ENCODE data around the gene FMO1.

Gene FMO1

GRCh38 chr1:171266930-171267329 lies 18.6 kb downstream of the FMO1 start:
- no peak overlapping the region for H3K4me3 ChIP-seq (ENCODE audit: low read depth, low read length, poor library complexity, severe bottlenecking)

GRCh38 chr1:171267391-171267790 lies 19.1 kb downstream of the FMO1 start:
- TF ChIP-seq CTCF (IDR thresholded peaks at IDR 0.05; ENCODE audit: low read length) (no peak), EZH2 (IDR thresholded peaks at IDR 0.05; ENCODE audit: borderline replicate concordance, low read length) (no peak)
- Histone ChIP-seq H3K4me3 (ENCODE audit: low read depth, low read length, poor library complexity, severe bottlenecking) (no peak overlapping the region), H3K27ac (ENCODE audit: low read depth, low read length, poor library complexity, severe bottlenecking) (no peak overlapping the region), H3K9me2 (ENCODE audit: low read depth, low read length) (no peaks in the 10 kb centered on the region), H3K4me1 (ENCODE audit: insufficient read depth, low read length, severe bottlenecking) (no peaks in the 10 kb centered on the region), H3F3A (ENCODE audit: insufficient read depth, low read length) (no peaks in the 10 kb centered on the region), H2AFZ (ENCODE audit: low read length) (no peak overlapping the region), H3K4me2 (ENCODE audit: low read length) (no peak overlapping the region), H3K36me3 (ENCODE audit: insufficient read depth, low read length) (no peaks in the 10 kb centered on the region), H4K20me1 (ENCODE audit: insufficient read depth, low read length) (no peaks in the 10 kb centered on the region), H3K9ac (ENCODE audit: low read length) (no peak overlapping the region), H3K79me2 (ENCODE audit: insufficient read depth, low read length) (no peaks in the 10 kb centered on the region), H3K9me3 (ENCODE audit: low read length) (no peaks in the 10 kb centered on the region), H3K27me3 (ENCODE audit: insufficient read depth, low read length) (no peaks in the 10 kb centered on the region)

More at GRCh38 chr1:171266930-171267329, 18.6 kb downstream of the FMO1 start:
- no peak for TF ChIP-seq EZH2 (IDR thresholded peaks at IDR 0.05; ENCODE audit: borderline replicate concordance, low read length)
- TF ChIP-seq CTCF (IDR thresholded peaks at IDR 0.05; ENCODE audit: low read length): no peak
- H4K20me1 ChIP-seq (ENCODE audit: insufficient read depth, low read length): no peaks in the 10 kb centered on the region
- H3K9ac ChIP-seq (ENCODE audit: low read length): no peak overlapping the region
- H3K27ac ChIP-seq (ENCODE audit: low read depth, low read length, poor library complexity, severe bottlenecking): no peak overlapping the region
- no peaks in the 10 kb centered on the region for H3K36me3 ChIP-seq (ENCODE audit: insufficient read depth, low read length)
- H3K4me2 ChIP-seq (ENCODE audit: low read length): no peak overlapping the region
- no peaks in the 10 kb centered on the region for H3F3A ChIP-seq (ENCODE audit: insufficient read depth, low read length)
- no peaks in the 10 kb centered on the region for H3K9me2 ChIP-seq (ENCODE audit: low read depth, low read length)
- H3K79me2 ChIP-seq (ENCODE audit: insufficient read depth, low read length): no peaks in the 10 kb centered on the region
- no peaks in the 10 kb centered on the region for H3K9me3 ChIP-seq (ENCODE audit: low read length)
- H3K4me1 ChIP-seq (ENCODE audit: insufficient read depth, low read length, severe bottlenecking): no peaks in the 10 kb centered on the region
- H3K27me3 ChIP-seq (ENCODE audit: insufficient read depth, low read length): no peaks in the 10 kb centered on the region
- H2AFZ ChIP-seq (ENCODE audit: low read length): no peak overlapping the region

GRCh38 chr1:171270806-171271205 lies 22.5 kb downstream of the FMO1 start:
- H3K36me3 ChIP-seq (ENCODE audit: insufficient read depth, low read length): no peaks in the 10 kb centered on the region
- no peak overlapping the region for H3K4me2 ChIP-seq (ENCODE audit: low read length)
- TF ChIP-seq EZH2 (IDR thresholded peaks at IDR 0.05; ENCODE audit: borderline replicate concordance, low read length) (no peak), CTCF (IDR thresholded peaks at IDR 0.05; ENCODE audit: low read length) (no peak)
- H2AFZ ChIP-seq (ENCODE audit: low read length): no peak overlapping the region
- no peaks in the 10 kb centered on the region for H3K4me1 ChIP-seq (ENCODE audit: insufficient read depth, low read length, severe bottlenecking)
- H3K4me3 ChIP-seq (ENCODE audit: low read depth, low read length, poor library complexity, severe bottlenecking): no peak overlapping the region
- H3K9me3 ChIP-seq (ENCODE audit: low read length): no peaks in the 10 kb centered on the region
- H3F3A ChIP-seq (ENCODE audit: insufficient read depth, low read length): no peaks in the 10 kb centered on the region
- H3K79me2 ChIP-seq (ENCODE audit: insufficient read depth, low read length): no peaks in the 10 kb centered on the region
- H3K9ac ChIP-seq (ENCODE audit: low read length): no peak overlapping the region
- no peak overlapping the region for H3K27ac ChIP-seq (ENCODE audit: low read depth, low read length, poor library complexity, severe bottlenecking)
- H4K20me1 ChIP-seq (ENCODE audit: insufficient read depth, low read length): no peaks in the 10 kb centered on the region
- H3K9me2 ChIP-seq (ENCODE audit: low read depth, low read length): no peaks in the 10 kb centered on the region
- H3K27me3 ChIP-seq (ENCODE audit: insufficient read depth, low read length): no peaks in the 10 kb centered on the region
